ENCODE data around the gene DUSP11. TPM values are rescaled to one million over a fixed set of nuclear protein-coding genes. Genes with fewer than 3 reads are reported as not detected.

The DUSP11 gene
- polyA plus RNA-seq, 1 donor from 2014 or later: 35.2 TPM

GRCh38 chr2:73821669-73822068, 41.8 kb upstream of the DUSP11 start:
- no peaks in the 10 kb centered on the region for H3K36me3 ChIP-seq (ENCODE audit: insufficient read depth, low read length)
- H3K4me2 ChIP-seq (ENCODE audit: low read length): no peak overlapping the region
- H3K9ac ChIP-seq (ENCODE audit: low read length): no peak overlapping the region
- TF ChIP-seq EZH2 (IDR thresholded peaks at IDR 0.05; ENCODE audit: borderline replicate concordance, insufficient read depth, low read length, poor library complexity, severe bottlenecking) (no peak), TAF1 (IDR thresholded peaks at IDR 0.05; ENCODE audit: low read depth) (no peak)
- no peaks in the 10 kb centered on the region for H3K9me3 ChIP-seq (ENCODE audit: low read length)
- H3K4me3 ChIP-seq (ENCODE audit: low read length): no peak overlapping the region
- no peak overlapping the region for H3K27ac ChIP-seq (ENCODE audit: low read length)
- no peaks in the 10 kb centered on the region for H3F3A ChIP-seq (ENCODE audit: insufficient read depth, low read length, poor library complexity, severe bottlenecking)
- H4K20me1 ChIP-seq (ENCODE audit: insufficient read depth): no peaks in the 10 kb centered on the region
- no peaks in the 10 kb centered on the region for H3K27me3 ChIP-seq (ENCODE audit: insufficient read depth, low read depth, low read length)
- H2AFZ ChIP-seq (ENCODE audit: low read depth, low read length): no peak overlapping the region
- no peaks in the 10 kb centered on the region for H3K9me2 ChIP-seq (ENCODE audit: insufficient read depth, low read length)
- H3K79me2 ChIP-seq (replicated peaks; ENCODE audit: insufficient read depth, low read length): no peaks in the 10 kb centered on the region

DNA sequence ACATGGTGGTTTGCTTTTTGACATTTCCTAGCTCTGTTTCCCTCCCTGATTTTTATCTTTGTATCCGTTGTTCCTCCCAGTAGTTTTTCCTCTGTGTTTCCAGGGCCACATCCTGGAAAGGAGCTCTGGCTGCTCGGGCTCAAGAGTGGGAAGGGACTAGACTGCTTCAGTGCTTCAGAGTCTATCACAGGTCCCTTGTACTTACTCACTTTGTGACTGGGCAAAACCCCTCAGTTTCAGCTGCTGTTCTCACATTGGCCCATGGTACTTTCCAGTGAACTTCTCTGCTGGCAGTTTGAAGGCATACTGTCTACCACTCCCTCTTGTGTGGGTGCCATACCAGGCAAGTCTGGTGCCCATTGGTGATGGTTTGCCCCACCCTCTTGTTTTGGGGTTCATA, 41.3 kb upstream of the DUSP11 start:
- no peaks in the 10 kb centered on the region for H3K79me2 ChIP-seq (replicated peaks; ENCODE audit: insufficient read depth, low read length)
- H2AFZ ChIP-seq (ENCODE audit: low read depth, low read length): no peak overlapping the region
- no peaks in the 10 kb centered on the region for H3K36me3 ChIP-seq (ENCODE audit: insufficient read depth, low read length)
- TF ChIP-seq SMC3 (conservative IDR thresholded peaks at IDR 0.05; ENCODE audit: poor library complexity) (no peak), EP300 (conservative IDR thresholded peaks at IDR 0.05; ENCODE audit: poor library complexity, severe bottlenecking) (no peak), RAD21 (conservative IDR thresholded peaks at IDR 0.05) (no peak), POLR2AphosphoS5 (IDR thresholded peaks at IDR 0.05) (no peak), TAF1 (IDR thresholded peaks at IDR 0.05; ENCODE audit: low read depth) (no peak), EZH2 (IDR thresholded peaks at IDR 0.05; ENCODE audit: borderline replicate concordance, insufficient read depth, low read length, poor library complexity, severe bottlenecking) (no peak), MXI1 (conservative IDR thresholded peaks at IDR 0.05; ENCODE audit: poor library complexity, severe bottlenecking) (no peak)
- TF ChIP-seq, protein P1, sequence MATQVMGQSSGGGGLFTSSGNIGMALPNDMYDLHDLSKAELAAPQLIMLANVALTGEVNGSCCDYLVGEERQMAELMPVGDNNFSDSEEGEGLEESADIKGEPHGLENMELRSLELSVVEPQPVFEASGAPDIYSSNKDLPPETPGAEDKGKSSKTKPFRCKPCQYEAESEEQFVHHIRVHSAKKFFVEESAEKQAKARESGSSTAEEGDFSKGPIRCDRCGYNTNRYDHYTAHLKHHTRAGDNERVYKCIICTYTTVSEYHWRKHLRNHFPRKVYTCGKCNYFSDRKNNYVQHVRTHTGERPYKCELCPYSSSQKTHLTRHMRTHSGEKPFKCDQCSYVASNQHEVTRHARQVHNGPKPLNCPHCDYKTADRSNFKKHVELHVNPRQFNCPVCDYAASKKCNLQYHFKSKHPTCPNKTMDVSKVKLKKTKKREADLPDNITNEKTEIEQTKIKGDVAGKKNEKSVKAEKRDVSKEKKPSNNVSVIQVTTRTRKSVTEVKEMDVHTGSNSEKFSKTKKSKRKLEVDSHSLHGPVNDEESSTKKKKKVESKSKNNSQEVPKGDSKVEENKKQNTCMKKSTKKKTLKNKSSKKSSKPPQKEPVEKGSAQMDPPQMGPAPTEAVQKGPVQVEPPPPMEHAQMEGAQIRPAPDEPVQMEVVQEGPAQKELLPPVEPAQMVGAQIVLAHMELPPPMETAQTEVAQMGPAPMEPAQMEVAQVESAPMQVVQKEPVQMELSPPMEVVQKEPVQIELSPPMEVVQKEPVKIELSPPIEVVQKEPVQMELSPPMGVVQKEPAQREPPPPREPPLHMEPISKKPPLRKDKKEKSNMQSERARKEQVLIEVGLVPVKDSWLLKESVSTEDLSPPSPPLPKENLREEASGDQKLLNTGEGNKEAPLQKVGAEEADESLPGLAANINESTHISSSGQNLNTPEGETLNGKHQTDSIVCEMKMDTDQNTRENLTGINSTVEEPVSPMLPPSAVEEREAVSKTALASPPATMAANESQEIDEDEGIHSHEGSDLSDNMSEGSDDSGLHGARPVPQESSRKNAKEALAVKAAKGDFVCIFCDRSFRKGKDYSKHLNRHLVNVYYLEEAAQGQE (IDR thresholded peaks at IDR 0.05; ENCODE audit: borderline replicate concordance): no peak
- TF ChIP-seq, protein P2, sequence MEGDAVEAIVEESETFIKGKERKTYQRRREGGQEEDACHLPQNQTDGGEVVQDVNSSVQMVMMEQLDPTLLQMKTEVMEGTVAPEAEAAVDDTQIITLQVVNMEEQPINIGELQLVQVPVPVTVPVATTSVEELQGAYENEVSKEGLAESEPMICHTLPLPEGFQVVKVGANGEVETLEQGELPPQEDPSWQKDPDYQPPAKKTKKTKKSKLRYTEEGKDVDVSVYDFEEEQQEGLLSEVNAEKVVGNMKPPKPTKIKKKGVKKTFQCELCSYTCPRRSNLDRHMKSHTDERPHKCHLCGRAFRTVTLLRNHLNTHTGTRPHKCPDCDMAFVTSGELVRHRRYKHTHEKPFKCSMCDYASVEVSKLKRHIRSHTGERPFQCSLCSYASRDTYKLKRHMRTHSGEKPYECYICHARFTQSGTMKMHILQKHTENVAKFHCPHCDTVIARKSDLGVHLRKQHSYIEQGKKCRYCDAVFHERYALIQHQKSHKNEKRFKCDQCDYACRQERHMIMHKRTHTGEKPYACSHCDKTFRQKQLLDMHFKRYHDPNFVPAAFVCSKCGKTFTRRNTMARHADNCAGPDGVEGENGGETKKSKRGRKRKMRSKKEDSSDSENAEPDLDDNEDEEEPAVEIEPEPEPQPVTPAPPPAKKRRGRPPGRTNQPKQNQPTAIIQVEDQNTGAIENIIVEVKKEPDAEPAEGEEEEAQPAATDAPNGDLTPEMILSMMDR (IDR thresholded peaks at IDR 0.05; ENCODE audit: poor library complexity, severe bottlenecking): no peak
- no peaks in the 10 kb centered on the region for H4K20me1 ChIP-seq (ENCODE audit: insufficient read depth)
- no peak overlapping the region for H3K9ac ChIP-seq (ENCODE audit: low read length)
- H3K4me3 ChIP-seq (ENCODE audit: low read length): no peak overlapping the region
- H3K27ac ChIP-seq (ENCODE audit: low read length): no peak overlapping the region
- no peaks in the 10 kb centered on the region for H3K9me2 ChIP-seq (ENCODE audit: insufficient read depth, low read length)
- no peaks in the 10 kb centered on the region for H3F3A ChIP-seq (ENCODE audit: insufficient read depth, low read length, poor library complexity, severe bottlenecking)
- no peak overlapping the region for H3K4me2 ChIP-seq (ENCODE audit: low read length)
- no peaks in the 10 kb centered on the region for H3K27me3 ChIP-seq (ENCODE audit: insufficient read depth, low read depth, low read length)
- H3K9me3 ChIP-seq (ENCODE audit: low read length): no peaks in the 10 kb centered on the region

DNA sequence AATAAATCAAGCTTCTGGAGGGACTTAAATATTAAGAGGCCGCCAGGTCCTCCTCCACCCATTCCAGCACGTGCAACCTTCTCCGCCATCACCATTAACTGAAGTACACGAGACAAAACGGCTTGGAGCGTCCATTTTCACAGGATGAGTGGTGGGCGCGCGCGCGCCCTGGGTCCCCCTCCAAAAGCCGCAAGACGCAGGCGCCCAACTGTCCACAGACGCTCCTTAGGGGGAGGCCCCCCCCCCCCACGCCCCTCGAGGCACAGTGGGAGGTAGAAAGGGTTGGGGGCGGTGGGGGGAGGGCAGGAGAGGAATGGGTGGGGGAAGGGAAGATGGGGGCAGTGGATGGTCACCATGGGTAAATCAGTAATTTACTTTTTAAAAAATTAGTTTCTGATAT, 38.4 kb upstream of the DUSP11 start:
- Histone ChIP-seq H3K4me2 (ENCODE audit: low read length) (no peak overlapping the region), H3K27ac (ENCODE audit: low read length) (no peak overlapping the region), H2AFZ (ENCODE audit: low read depth, low read length) (no peak overlapping the region), H3F3A (ENCODE audit: insufficient read depth, low read length, poor library complexity, severe bottlenecking) (no peaks in the 10 kb centered on the region), H3K4me3 (ENCODE audit: low read length) (no peak overlapping the region), H3K36me3 (ENCODE audit: insufficient read depth, low read length) (no peaks in the 10 kb centered on the region), H3K27me3 (ENCODE audit: insufficient read depth, low read depth, low read length) (peaks cover 5% of the 10 kb centered on the region), H3K9ac (ENCODE audit: low read length) (no peak overlapping the region), H3K9me2 (ENCODE audit: insufficient read depth, low read length) (no peaks in the 10 kb centered on the region), H3K79me2 (replicated peaks; ENCODE audit: insufficient read depth, low read length) (no peaks in the 10 kb centered on the region), H3K9me3 (ENCODE audit: low read length) (no peaks in the 10 kb centered on the region), H4K20me1 (ENCODE audit: insufficient read depth) (no peaks in the 10 kb centered on the region)
- TF ChIP-seq EZH2 (IDR thresholded peaks at IDR 0.05; ENCODE audit: borderline replicate concordance, insufficient read depth, low read length, poor library complexity, severe bottlenecking) (no peak), MXI1 (conservative IDR thresholded peaks at IDR 0.05; ENCODE audit: poor library complexity, severe bottlenecking) (no peak), EP300 (conservative IDR thresholded peaks at IDR 0.05; ENCODE audit: poor library complexity, severe bottlenecking) (no peak)

Data from neural cell (in vitro differentiated cells).